Heart left ventricle (tissue), 13 donors: ENCODE measurements around the gene LRRC1.

Experiments
- POLR2A ChIP-seq, 2 donors: fragments of 450-650 bp; IDR thresholded peaks; one replicate each; pipeline ENCODE4 v1.6.1; 2017; ENCODE audit warnings: antibody characterized with exemption in 2 of 2, mild to moderate bottlenecking in 2 of 2, moderate library complexity in 2 of 2
- TF ChIP-seq, protein P1 (sequence below), 12 donors: fragments of 200-600 bp; sonication (generic) in 4 of 12; IDR thresholded peaks; one replicate each; pipeline versions ENCODE4 v1.5.0 to v1.8.0; 2018 to 2022; ENCODE audit warnings: antibody characterized with exemption in 12 of 12, mild to moderate bottlenecking in 5 of 12
- donor health status: ischemic (EF 13 %, LVEDD 7.1; RV severe dilation, severe dysfunction).
- donor health status: DM: no; HTN: yes; CAD: no.
- donor health status: DM: no; HTN: no; CAD: no.
- donor health status: ischemic (EF 25% LVEDD 6.9; RV normal size, moderate dysfunction).
- donor health status: ischemic (EF 25% LVEDD 5.7; RV mildly dilated, moderate dysfunction).
- donor health status: ischemic (EF 35%, LVEDD 5.7; RV mildly dilated, moderate dysfunction).
- donor health status: nonischemic (EF 11% LVEDD 7.7; RV severe dilation, severe dysfunction).
- donor health status: DM: yes; HTN: yes; CAD: no.
- donor health status: PGD.
- donor health status: ischemic (EF 29% LVEDD 5.4; RV normal size, mild dysfunction).
- donor health status: nonischemic (EF 23%, LVEDD 6.1; RV moderate dilation, normal function).

DNA sequence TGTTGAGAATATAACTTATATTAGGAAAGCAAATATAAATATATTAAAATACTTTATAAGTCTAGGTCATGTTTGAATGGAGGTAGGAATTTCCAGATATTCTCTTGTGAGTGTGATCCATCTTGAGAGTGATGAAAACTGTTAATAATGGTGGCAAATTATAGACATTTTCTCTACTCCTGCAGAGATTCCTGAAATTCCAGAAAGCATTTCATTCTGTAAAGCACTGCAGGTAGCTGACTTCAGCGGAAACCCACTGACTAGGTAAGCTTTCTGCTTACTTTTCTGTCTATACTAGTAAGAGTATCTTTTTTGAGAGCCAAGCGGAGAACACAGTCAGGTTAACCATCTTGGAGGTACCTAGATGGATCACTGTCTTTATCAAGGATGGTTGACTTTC is 84.0 kb downstream of the LRRC1 start:
- TF ChIP-seq, protein P1, sequence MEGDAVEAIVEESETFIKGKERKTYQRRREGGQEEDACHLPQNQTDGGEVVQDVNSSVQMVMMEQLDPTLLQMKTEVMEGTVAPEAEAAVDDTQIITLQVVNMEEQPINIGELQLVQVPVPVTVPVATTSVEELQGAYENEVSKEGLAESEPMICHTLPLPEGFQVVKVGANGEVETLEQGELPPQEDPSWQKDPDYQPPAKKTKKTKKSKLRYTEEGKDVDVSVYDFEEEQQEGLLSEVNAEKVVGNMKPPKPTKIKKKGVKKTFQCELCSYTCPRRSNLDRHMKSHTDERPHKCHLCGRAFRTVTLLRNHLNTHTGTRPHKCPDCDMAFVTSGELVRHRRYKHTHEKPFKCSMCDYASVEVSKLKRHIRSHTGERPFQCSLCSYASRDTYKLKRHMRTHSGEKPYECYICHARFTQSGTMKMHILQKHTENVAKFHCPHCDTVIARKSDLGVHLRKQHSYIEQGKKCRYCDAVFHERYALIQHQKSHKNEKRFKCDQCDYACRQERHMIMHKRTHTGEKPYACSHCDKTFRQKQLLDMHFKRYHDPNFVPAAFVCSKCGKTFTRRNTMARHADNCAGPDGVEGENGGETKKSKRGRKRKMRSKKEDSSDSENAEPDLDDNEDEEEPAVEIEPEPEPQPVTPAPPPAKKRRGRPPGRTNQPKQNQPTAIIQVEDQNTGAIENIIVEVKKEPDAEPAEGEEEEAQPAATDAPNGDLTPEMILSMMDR (IDR thresholded peaks at IDR 0.05) = no peak
- TF ChIP-seq POLR2A (IDR thresholded peaks at IDR 0.05) = no peak
